Middle frontal gyrus (tissue), 1 donor: Measurements from ENCODE around the gene SLC12A8.

ENCODE experiments used
- DNase-seq: peaks from one replicate; pipeline ENCODE4 v3.0.0-alpha.2; 2015; ENCODE audit warnings: low spot score; ENCODE audit errors: extremely low spot score

SLC12A8 gene

GRCh38 chr3:125154800-125155269 lies 57.7 kb downstream of the SLC12A8 start:
- DNase-seq: no peak

GRCh38 chr3:125154110-125154509 lies 58.4 kb downstream of the SLC12A8 start:
- DNase-seq: no peak

- DNase-seq: no peak
Measured at GRCh38 chr3:125152951-125153350, 59.6 kb downstream of the SLC12A8 start.

GRCh38 chr3:125151916-125152315 lies 60.6 kb downstream of the SLC12A8 start:
- DNase-seq: no peak

- DNase-seq: no peak
Measured at GRCh38 chr3:125151442-125151817, 61.1 kb downstream of the SLC12A8 start.

- DNase-seq: no peak
Measured at GRCh38 chr3:125150525-125151441, 61.8 kb downstream of the SLC12A8 start.

- no peak for DNase-seq
Measured at GRCh38 chr3:125149462-125149861, 63.1 kb downstream of the SLC12A8 start.

GRCh38 chr3:125148836-125149235 lies 63.7 kb downstream of the SLC12A8 start:
- DNase-seq: no peak

GRCh38 chr3:125148016-125148812 lies 64.3 kb downstream of the SLC12A8 start:
- DNase-seq: no peak

GRCh38 chr3:125147491-125147820 lies 65.1 kb downstream of the SLC12A8 start:
- no peak for DNase-seq

- DNase-seq: no peak
Measured at GRCh38 chr3:125146626-125147490, 65.7 kb downstream of the SLC12A8 start.

GRCh38 chr3:125145751-125146475 lies 66.6 kb downstream of the SLC12A8 start:
- no peak for DNase-seq

GRCh38 chr3:125144653-125145314 lies 67.8 kb downstream of the SLC12A8 start:
- DNase-seq: no peak

GRCh38 chr3:125143982-125144652 lies 68.4 kb downstream of the SLC12A8 start:
- no peak for DNase-seq

- DNase-seq: no peak
Measured at GRCh38 chr3:125143538-125143937, 69.0 kb downstream of the SLC12A8 start.

GRCh38 chr3:125142940-125143339 lies 69.6 kb downstream of the SLC12A8 start:
- no peak for DNase-seq

- no peak for DNase-seq
Measured at GRCh38 chr3:125142420-125142778, 70.1 kb downstream of the SLC12A8 start.

- DNase-seq: no peak
Measured at GRCh38 chr3:125141596-125142419, 70.7 kb downstream of the SLC12A8 start.
